ENCODE results near the gene SCFD2. TPM values are rescaled to one million over a fixed set of nuclear protein-coding genes. Genes with fewer than 3 reads are reported as not detected.

SCFD2 gene
- total RNA-seq, 2 donors from 2014 or later: 33.2 to 73.7 TPM

- Mint-ChIP-seq H3K27me3 (no peaks in the 10 kb centered on the region), H3K4me1 (ENCODE audit: low read depth in 2 of 2) (peaks cover 2 to 15% of the 10 kb centered on the region in 2 donors), H3K27ac (no peak overlapping the region), H3K9me3 (no peaks in the 10 kb centered on the region), H3K36me3 (peaks cover 11% of the 10 kb centered on the region), H3K4me3 (no peak overlapping the region)
- DNase-seq (ENCODE audit: low spot score): no peak
- ATAC-seq: peak; percentile 61 to 77
These were observed 475.9 kb downstream of the SCFD2 start for GRCh38 chr4:52889778-52890520.

GRCh38 chr4:52889354-52889753, 476.5 kb downstream of the SCFD2 start:
- Mint-ChIP-seq H3K9me3 (no peaks in the 10 kb centered on the region), H3K4me1 (ENCODE audit: low read depth in 2 of 2) (peaks cover 2 to 15% of the 10 kb centered on the region in 2 donors), H3K27me3 (no peaks in the 10 kb centered on the region), H3K27ac (no peak overlapping the region), H3K4me3 (no peak overlapping the region), H3K36me3 (peaks cover 11% of the 10 kb centered on the region)
- no peak for DNase-seq (ENCODE audit: low spot score)
- ATAC-seq: no peak

- Mint-ChIP-seq H3K27ac (no peak overlapping the region), H3K9me3 (no peaks in the 10 kb centered on the region), H3K36me3 (peaks cover 20% of the 10 kb centered on the region), H3K27me3 (no peaks in the 10 kb centered on the region), H3K4me3 (no peak overlapping the region), H3K4me1 (ENCODE audit: low read depth in 2 of 2) (peaks cover 8 to 11% of the 10 kb centered on the region in 2 donors)
- no peak for DNase-seq (ENCODE audit: low spot score)
- no peak for ATAC-seq
These were observed 480.9 kb downstream of the SCFD2 start for GRCh38 chr4:52884994-52885393.

- H3K4me1 Mint-ChIP-seq (ENCODE audit: low read depth in 2 of 2): peaks cover 4 to 6% of the 10 kb centered on the region in 2 donors
- no peaks in the 10 kb centered on the region for H3K9me3 Mint-ChIP-seq
- H3K27ac Mint-ChIP-seq: no peak overlapping the region
- no peak overlapping the region for H3K4me3 Mint-ChIP-seq
- peaks cover 14% of the 10 kb centered on the region for H3K36me3 Mint-ChIP-seq
- no peak for DNase-seq (ENCODE audit: low spot score)
- H3K27me3 Mint-ChIP-seq: no peaks in the 10 kb centered on the region
- peak; percentile 47 to 48 for ATAC-seq
These were observed 481.9 kb downstream of the SCFD2 start for GRCh38 chr4:52883707-52884669.

GRCh38 chr4:52883183-52883621, 482.7 kb downstream of the SCFD2 start:
- Mint-ChIP-seq H3K4me3 (no peak overlapping the region), H3K36me3 (peaks cover 9% of the 10 kb centered on the region), H3K4me1 (ENCODE audit: low read depth in 2 of 2) (peaks cover 4 to 9% of the 10 kb centered on the region in 2 donors), H3K9me3 (no peaks in the 10 kb centered on the region), H3K27me3 (no peaks in the 10 kb centered on the region), H3K27ac (no peak overlapping the region)
- DNase-seq (ENCODE audit: low spot score): no peak
- no peak for ATAC-seq

GRCh38 chr4:52880994-52881393, 484.9 kb downstream of the SCFD2 start:
- DNase-seq (ENCODE audit: low spot score) (no peak), ATAC-seq (no peak)
- H3K9me3 Mint-ChIP-seq: no peaks in the 10 kb centered on the region
- H3K27ac Mint-ChIP-seq: no peak overlapping the region
- peaks cover 4 to 14% of the 10 kb centered on the region in 2 donors for H3K4me1 Mint-ChIP-seq (ENCODE audit: low read depth in 2 of 2)
- peaks cover 9% of the 10 kb centered on the region for H3K36me3 Mint-ChIP-seq
- H3K27me3 Mint-ChIP-seq: no peaks in the 10 kb centered on the region
- H3K4me3 Mint-ChIP-seq: no peak overlapping the region

- H3K4me3 Mint-ChIP-seq: no peak overlapping the region
- no peak overlapping the region for H3K27ac Mint-ChIP-seq
- H3K9me3 Mint-ChIP-seq: no peaks in the 10 kb centered on the region
- H3K27me3 Mint-ChIP-seq: no peaks in the 10 kb centered on the region
- peaks cover 9% of the 10 kb centered on the region for H3K36me3 Mint-ChIP-seq
- ATAC-seq (no peak), DNase-seq (ENCODE audit: low spot score) (no peak)
- peaks cover 4 to 16% of the 10 kb centered on the region in 2 donors for H3K4me1 Mint-ChIP-seq (ENCODE audit: low read depth in 2 of 2)
These were observed 486.4 kb downstream of the SCFD2 start for GRCh38 chr4:52879471-52879870.

- ATAC-seq: no peak
- no peak for DNase-seq (ENCODE audit: low spot score)
- Mint-ChIP-seq H3K27me3 (no peaks in the 10 kb centered on the region), H3K36me3 (peaks cover 10% of the 10 kb centered on the region), H3K4me1 (ENCODE audit: low read depth in 2 of 2) (peaks cover 4 to 16% of the 10 kb centered on the region in 2 donors), H3K4me3 (no peak overlapping the region), H3K27ac (no peak overlapping the region), H3K9me3 (no peaks in the 10 kb centered on the region)
These were observed 488.2 kb downstream of the SCFD2 start for GRCh38 chr4:52877694-52878093.

- peaks cover 16% of the 10 kb centered on the region for H3K36me3 Mint-ChIP-seq
- no peak for DNase-seq (ENCODE audit: low spot score)
- no peaks in the 10 kb centered on the region for H3K27me3 Mint-ChIP-seq
- peak in 1 of 2 donors; percentile 16 for ATAC-seq
- peaks cover 4 to 16% of the 10 kb centered on the region in 2 donors for H3K4me1 Mint-ChIP-seq (ENCODE audit: low read depth in 2 of 2)
- no peak overlapping the region for H3K4me3 Mint-ChIP-seq
- no peak overlapping the region for H3K27ac Mint-ChIP-seq
- H3K9me3 Mint-ChIP-seq: no peaks in the 10 kb centered on the region
These were observed 488.8 kb downstream of the SCFD2 start for GRCh38 chr4:52877036-52877435.

GRCh38 chr4:52876069-52876468, 489.8 kb downstream of the SCFD2 start:
- peaks cover 0 to 10% of the 10 kb centered on the region in 2 donors for H3K4me1 Mint-ChIP-seq (ENCODE audit: low read depth in 2 of 2)
- DNase-seq (ENCODE audit: low spot score): no peak
- H3K9me3 Mint-ChIP-seq: no peaks in the 10 kb centered on the region
- no peaks in the 10 kb centered on the region for H3K27me3 Mint-ChIP-seq
- no peak overlapping the region for H3K4me3 Mint-ChIP-seq
- ATAC-seq: no peak
- H3K27ac Mint-ChIP-seq: no peak overlapping the region
- peaks cover 7% of the 10 kb centered on the region for H3K36me3 Mint-ChIP-seq

GRCh38 chr4:52874948-52875347, 490.9 kb downstream of the SCFD2 start:
- H3K27me3 Mint-ChIP-seq: no peaks in the 10 kb centered on the region
- H3K36me3 Mint-ChIP-seq: peaks cover 7% of the 10 kb centered on the region
- no peaks in the 10 kb centered on the region for H3K9me3 Mint-ChIP-seq

GRCh38 chr4:52873861-52874343, 492.0 kb downstream of the SCFD2 start:
- H3K4me3 Mint-ChIP-seq: no peak overlapping the region
- no peak overlapping the region for H3K27ac Mint-ChIP-seq
- H3K4me1 Mint-ChIP-seq (ENCODE audit: low read depth in 2 of 2): peaks cover 0 to 9% of the 10 kb centered on the region in 2 donors
- DNase-seq (ENCODE audit: low spot score) (no peak), ATAC-seq (no peak)
- no peaks in the 10 kb centered on the region for H3K9me3 Mint-ChIP-seq
- no peaks in the 10 kb centered on the region for H3K27me3 Mint-ChIP-seq
- H3K36me3 Mint-ChIP-seq: peaks cover 7% of the 10 kb centered on the region

More at GRCh38 chr4:52874948-52875347, 490.9 kb downstream of the SCFD2 start:
- ATAC-seq (no peak), DNase-seq (ENCODE audit: low spot score) (no peak)
- no peak overlapping the region for H3K27ac Mint-ChIP-seq
- H3K4me1 Mint-ChIP-seq (ENCODE audit: low read depth in 2 of 2): peaks cover 0 to 10% of the 10 kb centered on the region in 2 donors
- no peak overlapping the region for H3K4me3 Mint-ChIP-seq

- Mint-ChIP-seq H3K27me3 (no peaks in the 10 kb centered on the region), H3K27ac (no peak overlapping the region), H3K4me1 (ENCODE audit: low read depth in 2 of 2) (peaks cover 0 to 6% of the 10 kb centered on the region in 2 donors), H3K4me3 (no peak overlapping the region), H3K9me3 (no peaks in the 10 kb centered on the region), H3K36me3 (peaks cover 7% of the 10 kb centered on the region)
- DNase-seq (ENCODE audit: low spot score): no peak
- ATAC-seq: no peak
These were observed 492.7 kb downstream of the SCFD2 start for GRCh38 chr4:52873191-52873590.

- Mint-ChIP-seq H3K27me3 (peaks cover 0 to under 1% of the 10 kb centered on the region in 2 donors), H3K9me3 (no peaks in the 10 kb centered on the region), H3K27ac (no peak overlapping the region), H3K4me1 (ENCODE audit: low read depth in 2 of 2) (no peaks in the 10 kb centered on the region), H3K36me3 (peaks cover 7% of the 10 kb centered on the region), H3K4me3 (no peak overlapping the region)
- DNase-seq (ENCODE audit: low spot score) (no peak), ATAC-seq (no peak)
These were observed 495.6 kb downstream of the SCFD2 start for GRCh38 chr4:52870225-52870624.

Measured in natural killer cell treated with Interleukin-12 subunit alpha and Interleukin-12 subunit beta and Interleukin-15 and Interleukin-18, amount 100 ng/mL, for 72 hours (primary cell).